Smooth muscle cell of the pulmonary artery (primary cell): Measurements from ENCODE around the gene KIAA1191. TPM values are rescaled to one million over a fixed set of nuclear protein-coding genes. Genes with fewer than 3 reads are reported as not detected.

Experiments used
- total RNA-seq: library from RNA; depleted of rRNA; stranded (reverse); fragments of >200 nt; gene quantifications from 2 replicates; pipeline ENCODE4 v1.2.3, GENCODE V29; 2014

The KIAA1191 gene, protein sequence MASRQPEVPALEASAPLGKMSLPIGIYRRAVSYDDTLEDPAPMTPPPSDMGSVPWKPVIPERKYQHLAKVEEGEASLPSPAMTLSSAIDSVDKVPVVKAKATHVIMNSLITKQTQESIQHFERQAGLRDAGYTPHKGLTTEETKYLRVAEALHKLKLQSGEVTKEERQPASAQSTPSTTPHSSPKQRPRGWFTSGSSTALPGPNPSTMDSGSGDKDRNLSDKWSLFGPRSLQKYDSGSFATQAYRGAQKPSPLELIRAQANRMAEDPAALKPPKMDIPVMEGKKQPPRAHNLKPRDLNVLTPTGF
- 138 and 142 TPM in 2 replicates for total RNA-seq

DNA sequence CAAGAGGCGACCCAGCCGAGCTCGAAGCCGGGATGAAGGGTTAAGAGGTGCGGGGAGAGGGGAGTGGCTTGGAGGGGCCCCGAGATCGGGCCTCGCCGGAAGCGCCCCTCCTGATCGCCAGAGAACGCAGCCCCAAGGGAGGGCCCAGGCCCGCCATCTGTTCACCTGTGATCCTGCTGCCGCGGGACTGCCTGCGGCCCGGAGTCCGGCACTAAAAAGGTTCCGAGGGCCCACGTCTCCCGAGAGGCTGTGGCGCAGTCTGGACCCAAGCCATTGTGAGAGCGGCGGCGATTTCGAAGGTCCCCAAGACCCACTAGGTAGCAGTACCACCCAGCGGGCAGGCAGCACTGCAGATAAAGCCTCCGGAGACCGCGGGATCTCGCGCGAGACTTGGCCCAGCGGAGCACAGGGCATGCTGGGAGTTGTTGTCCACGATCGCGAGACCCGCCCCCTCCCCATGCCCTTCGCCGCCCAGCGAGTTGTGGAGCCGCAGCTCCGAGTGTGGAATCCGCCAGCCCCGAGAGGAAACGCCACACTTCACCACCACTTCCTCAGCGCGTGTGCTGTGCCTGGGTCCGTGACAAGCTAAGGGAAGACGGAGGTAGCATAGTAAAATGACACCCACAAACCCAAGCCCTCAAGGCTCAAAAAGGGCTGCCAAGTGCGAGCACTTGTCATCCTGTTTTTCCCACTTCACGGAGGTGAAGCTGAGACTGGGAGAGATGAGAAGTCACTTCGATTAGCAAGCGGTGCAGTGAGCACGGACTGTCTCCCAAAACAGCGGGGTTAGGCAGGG is at the start of gene KIAA1191:
TSS of gene KIAA1191 (minus strand) at position 328 of the 796 bp plus-strand sequence. CDS start 2,256 bp downstream, outside the sequence.

DNA sequence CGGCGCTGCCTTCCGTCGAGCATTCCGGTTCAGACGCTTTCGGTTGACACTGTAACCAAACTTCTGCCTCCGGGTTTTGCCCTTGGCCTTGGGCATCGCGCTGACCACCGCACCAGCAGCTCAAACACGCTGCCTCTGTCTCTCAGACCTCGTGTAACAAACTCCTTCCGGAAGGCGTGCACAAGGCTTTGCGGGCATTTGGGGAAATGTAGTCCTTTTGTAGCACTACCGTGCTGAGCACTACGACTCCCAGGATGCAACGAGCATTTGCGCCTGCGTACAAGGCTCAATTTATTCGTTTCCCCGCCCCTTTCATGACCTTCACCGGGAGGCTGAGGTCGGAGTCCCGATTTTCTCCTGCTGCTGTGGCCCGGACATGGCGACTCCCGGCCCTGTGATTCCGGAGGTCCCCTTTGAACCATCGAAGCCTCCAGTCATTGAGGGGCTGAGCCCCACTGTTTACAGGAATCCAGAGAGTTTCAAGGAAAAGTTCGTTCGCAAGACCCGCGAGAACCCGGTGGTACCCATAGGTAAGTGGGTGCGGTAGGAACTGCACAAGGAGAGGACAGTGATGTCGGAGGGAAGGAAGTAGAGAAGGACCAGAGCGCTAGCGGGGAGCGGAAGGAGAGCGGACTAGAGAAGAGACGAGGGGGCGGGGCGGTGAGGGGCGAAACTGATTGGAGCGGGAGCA is 27.0 kb upstream of the KIAA1191 start, which contains the start of the genes HIGD2A and NOP16:
TSS of gene HIGD2A (plus strand) at position 308 of the 691 bp plus-strand sequence. CDS start at position 377, 69 bp downstream.
TSS of gene NOP16 (minus strand) at position 155 of the 691 bp plus-strand sequence. CDS start at position 96, 59 bp downstream.

DNA sequence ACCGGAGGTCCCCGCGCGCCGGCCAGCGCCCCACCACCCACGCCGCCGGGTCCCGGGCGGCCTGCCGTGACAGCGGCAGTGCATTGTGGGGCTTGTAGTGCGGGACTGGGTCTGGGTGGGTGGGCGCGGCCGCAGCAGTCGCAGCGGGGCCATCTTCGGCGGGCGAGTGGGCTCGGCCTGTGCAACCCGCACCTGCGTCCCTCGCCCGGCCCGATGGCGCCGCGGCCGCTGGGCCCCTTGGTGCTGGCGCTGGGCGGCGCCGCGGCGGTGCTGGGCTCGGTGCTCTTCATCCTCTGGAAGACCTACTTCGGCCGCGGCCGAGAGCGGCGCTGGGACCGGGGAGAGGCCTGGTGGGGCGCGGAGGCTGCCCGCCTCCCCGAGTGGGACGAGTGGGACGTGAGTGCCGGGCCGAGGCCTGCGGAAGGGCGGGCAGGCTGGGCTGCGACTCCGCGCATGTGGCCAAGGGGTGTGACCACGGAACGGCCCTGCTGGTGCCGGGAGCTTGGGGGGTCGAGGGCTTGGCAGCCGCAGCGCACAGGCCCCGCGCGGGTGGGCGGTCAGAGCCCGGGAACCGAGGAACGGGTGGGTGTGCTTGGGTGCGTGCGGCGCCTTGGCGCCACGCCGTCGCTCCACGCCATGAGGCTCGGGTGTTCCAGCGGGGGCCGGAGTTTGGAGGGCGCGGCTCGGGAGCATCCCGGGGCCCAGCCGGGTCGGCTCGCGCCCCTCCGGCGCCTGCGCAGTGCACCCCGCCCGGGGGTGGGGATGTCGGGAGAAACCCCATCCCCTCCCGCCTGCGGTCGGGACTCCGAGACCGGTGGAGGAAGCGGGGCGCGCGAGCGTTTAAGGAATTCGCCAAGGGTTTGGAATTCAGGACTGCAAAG is 4.0 kb upstream of the KIAA1191 start, which contains the start of gene ARL10:
TSS of gene ARL10 (plus strand) at position 137 of the 881 bp plus-strand sequence. CDS start at position 214, 77 bp downstream.

Other genes with a start within 250 kb of the KIAA1191 start
- gene SIMC1, start 123.3 kb downstream of the KIAA1191 start, total RNA-seq: 6.2 and 6.8 TPM in 2 replicates
- gene ARL10, start 3.7 kb upstream of the KIAA1191 start, total RNA-seq: 30.0 and 37.4 TPM in 2 replicates
- 4.8 and 10.4 TPM in 2 replicates for gene NOP16, start 26.8 kb upstream of the KIAA1191 start, total RNA-seq
- 41.9 and 44.1 TPM in 2 replicates for gene HIGD2A, start 27.0 kb upstream of the KIAA1191 start, total RNA-seq
- gene CLTB, start 54.8 kb upstream of the KIAA1191 start, total RNA-seq: 65.7 and 72.3 TPM in 2 replicates
- gene FAF2, start 86.6 kb upstream of the KIAA1191 start, total RNA-seq: 42.4 and 51.3 TPM in 2 replicates
- gene RNF44, start 175.6 kb upstream of the KIAA1191 start, total RNA-seq: 2.9 and 6.2 TPM in 2 replicates
- 0.17 TPM in 1 of 2 replicates, not detected in the other for gene CDHR2, start 187.6 kb upstream of the KIAA1191 start, total RNA-seq
- 2.1 and 2.9 TPM in 2 replicates for gene GPRIN1, start 248.4 kb upstream of the KIAA1191 start, total RNA-seq